ENCODE results near the gene MAP3K13.

MAP3K13 gene

GRCh38 chr3:185400866-185401265, 37.9 kb downstream of the MAP3K13 start:
- H3K4me3 ChIP-seq = no peak overlapping the region
- H3K9me3 ChIP-seq (ENCODE audit: low read depth, low read length) = no peaks in the 10 kb centered on the region
- no peak overlapping the region for H3K27ac ChIP-seq
- H3K9ac ChIP-seq (ENCODE audit: insufficient read length) = no peak overlapping the region
- no peak for DNase-seq (ENCODE audit: low read depth, low spot score)
- no peaks in the 10 kb centered on the region for H3K36me3 ChIP-seq (ENCODE audit: insufficient read depth, low read length)
- no peak for TF ChIP-seq POLR2AphosphoS5 (IDR thresholded peaks at IDR 0.05; ENCODE audit: borderline replicate concordance, low read depth, low read length)
- no peak for TF ChIP-seq FOXP2 (optimal IDR thresholded peaks at IDR 0.05; ENCODE audit: control extremely low read depth, extremely low read length, insufficient read depth)
- TF ChIP-seq EZH2 (IDR thresholded peaks at IDR 0.05) = no peak

- no peak for TF ChIP-seq POLR2AphosphoS5 (IDR thresholded peaks at IDR 0.05; ENCODE audit: borderline replicate concordance, low read depth, low read length)
- TF ChIP-seq FOXP2 (optimal IDR thresholded peaks at IDR 0.05; ENCODE audit: control extremely low read depth, extremely low read length, insufficient read depth) = no peak
- no peak for TF ChIP-seq EZH2 (IDR thresholded peaks at IDR 0.05)
- Histone ChIP-seq H3K9ac (ENCODE audit: insufficient read length) (no peak overlapping the region), H3K9me3 (ENCODE audit: low read depth, low read length) (no peaks in the 10 kb centered on the region), H3K36me3 (ENCODE audit: insufficient read depth, low read length) (no peaks in the 10 kb centered on the region), H3K4me3 (no peak overlapping the region), H3K27ac (no peak overlapping the region)
- DNase-seq (ENCODE audit: low read depth, low spot score) = no peak
Measured at GRCh38 chr3:185401319-185401955, 38.5 kb downstream of the MAP3K13 start.

- Histone ChIP-seq H3K27ac (no peak overlapping the region), H3K9ac (ENCODE audit: insufficient read length) (no peak overlapping the region), H3K9me3 (ENCODE audit: low read depth, low read length) (no peaks in the 10 kb centered on the region), H3K36me3 (ENCODE audit: insufficient read depth, low read length) (no peaks in the 10 kb centered on the region), H3K4me3 (no peak overlapping the region)
- no peak for DNase-seq (ENCODE audit: low read depth, low spot score)
- TF ChIP-seq EZH2 (IDR thresholded peaks at IDR 0.05) (no peak), FOXP2 (optimal IDR thresholded peaks at IDR 0.05; ENCODE audit: control extremely low read depth, extremely low read length, insufficient read depth) (no peak), POLR2AphosphoS5 (IDR thresholded peaks at IDR 0.05; ENCODE audit: borderline replicate concordance, low read depth, low read length) (no peak)
Measured at GRCh38 chr3:185402561-185402960, 39.6 kb downstream of the MAP3K13 start.

GRCh38 chr3:185403002-185403401, 40.1 kb downstream of the MAP3K13 start:
- H3K9ac ChIP-seq (ENCODE audit: insufficient read length) = no peak overlapping the region
- no peak overlapping the region for H3K27ac ChIP-seq
- H3K36me3 ChIP-seq (ENCODE audit: insufficient read depth, low read length) = no peaks in the 10 kb centered on the region
- no peak overlapping the region for H3K4me3 ChIP-seq
- TF ChIP-seq FOXP2 (optimal IDR thresholded peaks at IDR 0.05; ENCODE audit: control extremely low read depth, extremely low read length, insufficient read depth) = no peak
- no peak for TF ChIP-seq POLR2AphosphoS5 (IDR thresholded peaks at IDR 0.05; ENCODE audit: borderline replicate concordance, low read depth, low read length)
- no peak for TF ChIP-seq EZH2 (IDR thresholded peaks at IDR 0.05)
- DNase-seq (ENCODE audit: low read depth, low spot score) = no peak
- no peaks in the 10 kb centered on the region for H3K9me3 ChIP-seq (ENCODE audit: low read depth, low read length)

- H3K36me3 ChIP-seq (ENCODE audit: insufficient read depth, low read length) = no peaks in the 10 kb centered on the region
- no peak for DNase-seq (ENCODE audit: low read depth, low spot score)
Measured at GRCh38 chr3:185405243-185405642, 42.3 kb downstream of the MAP3K13 start.

GRCh38 chr3:185405664-185406063, 42.7 kb downstream of the MAP3K13 start:
- DNase-seq (ENCODE audit: low read depth, low spot score) = no peak
- no peak overlapping the region for H3K4me3 ChIP-seq
- no peaks in the 10 kb centered on the region for H3K36me3 ChIP-seq (ENCODE audit: insufficient read depth, low read length)
- no peak overlapping the region for H3K27ac ChIP-seq
- H3K9me3 ChIP-seq (ENCODE audit: low read depth, low read length) = no peaks in the 10 kb centered on the region
- no peak for TF ChIP-seq FOXP2 (optimal IDR thresholded peaks at IDR 0.05; ENCODE audit: control extremely low read depth, extremely low read length, insufficient read depth)
- TF ChIP-seq EZH2 (IDR thresholded peaks at IDR 0.05) = no peak
- TF ChIP-seq POLR2AphosphoS5 (IDR thresholded peaks at IDR 0.05; ENCODE audit: borderline replicate concordance, low read depth, low read length) = no peak
- H3K9ac ChIP-seq (ENCODE audit: insufficient read length) = no peak overlapping the region

More at GRCh38 chr3:185405243-185405642, 42.3 kb downstream of the MAP3K13 start:
- Histone ChIP-seq H3K9ac (ENCODE audit: insufficient read length) (no peak overlapping the region), H3K27ac (no peak overlapping the region), H3K4me3 (no peak overlapping the region), H3K9me3 (ENCODE audit: low read depth, low read length) (no peaks in the 10 kb centered on the region)
- TF ChIP-seq POLR2AphosphoS5 (IDR thresholded peaks at IDR 0.05; ENCODE audit: borderline replicate concordance, low read depth, low read length) = no peak
- no peak for TF ChIP-seq FOXP2 (optimal IDR thresholded peaks at IDR 0.05; ENCODE audit: control extremely low read depth, extremely low read length, insufficient read depth)
- no peak for TF ChIP-seq EZH2 (IDR thresholded peaks at IDR 0.05)

GRCh38 chr3:185406121-185406620, 43.2 kb downstream of the MAP3K13 start:
- H3K4me3 ChIP-seq = no peak overlapping the region
- no peak overlapping the region for H3K27ac ChIP-seq
- no peak overlapping the region for H3K9ac ChIP-seq (ENCODE audit: insufficient read length)
- no peak for DNase-seq (ENCODE audit: low read depth, low spot score)
- no peaks in the 10 kb centered on the region for H3K36me3 ChIP-seq (ENCODE audit: insufficient read depth, low read length)
- TF ChIP-seq EZH2 (IDR thresholded peaks at IDR 0.05) = no peak
- TF ChIP-seq FOXP2 (optimal IDR thresholded peaks at IDR 0.05; ENCODE audit: control extremely low read depth, extremely low read length, insufficient read depth) = no peak
- TF ChIP-seq POLR2AphosphoS5 (IDR thresholded peaks at IDR 0.05; ENCODE audit: borderline replicate concordance, low read depth, low read length) = no peak
- H3K9me3 ChIP-seq (ENCODE audit: low read depth, low read length) = no peaks in the 10 kb centered on the region

GRCh38 chr3:185409957-185410356, 47.0 kb downstream of the MAP3K13 start:
- Histone ChIP-seq H3K9ac (ENCODE audit: insufficient read length) (no peak overlapping the region), H3K4me3 (no peak overlapping the region), H3K9me3 (ENCODE audit: low read depth, low read length) (no peaks in the 10 kb centered on the region), H3K27ac (no peak overlapping the region), H3K36me3 (ENCODE audit: insufficient read depth, low read length) (no peaks in the 10 kb centered on the region)
- DNase-seq (ENCODE audit: low read depth, low spot score) = no peak
- TF ChIP-seq FOXP2 (optimal IDR thresholded peaks at IDR 0.05; ENCODE audit: control extremely low read depth, extremely low read length, insufficient read depth) (no peak), POLR2AphosphoS5 (IDR thresholded peaks at IDR 0.05; ENCODE audit: borderline replicate concordance, low read depth, low read length) (no peak), EZH2 (IDR thresholded peaks at IDR 0.05) (no peak)
